ENCODE measurements around the gene IMP4. TPM values are rescaled to one million over a fixed set of nuclear protein-coding genes. Genes with fewer than 3 reads are reported as not detected.

The IMP4 gene
- total RNA-seq: 10 to 100 TPM; 25.1 to 51.8 (median 43.3) TPM

DNA sequence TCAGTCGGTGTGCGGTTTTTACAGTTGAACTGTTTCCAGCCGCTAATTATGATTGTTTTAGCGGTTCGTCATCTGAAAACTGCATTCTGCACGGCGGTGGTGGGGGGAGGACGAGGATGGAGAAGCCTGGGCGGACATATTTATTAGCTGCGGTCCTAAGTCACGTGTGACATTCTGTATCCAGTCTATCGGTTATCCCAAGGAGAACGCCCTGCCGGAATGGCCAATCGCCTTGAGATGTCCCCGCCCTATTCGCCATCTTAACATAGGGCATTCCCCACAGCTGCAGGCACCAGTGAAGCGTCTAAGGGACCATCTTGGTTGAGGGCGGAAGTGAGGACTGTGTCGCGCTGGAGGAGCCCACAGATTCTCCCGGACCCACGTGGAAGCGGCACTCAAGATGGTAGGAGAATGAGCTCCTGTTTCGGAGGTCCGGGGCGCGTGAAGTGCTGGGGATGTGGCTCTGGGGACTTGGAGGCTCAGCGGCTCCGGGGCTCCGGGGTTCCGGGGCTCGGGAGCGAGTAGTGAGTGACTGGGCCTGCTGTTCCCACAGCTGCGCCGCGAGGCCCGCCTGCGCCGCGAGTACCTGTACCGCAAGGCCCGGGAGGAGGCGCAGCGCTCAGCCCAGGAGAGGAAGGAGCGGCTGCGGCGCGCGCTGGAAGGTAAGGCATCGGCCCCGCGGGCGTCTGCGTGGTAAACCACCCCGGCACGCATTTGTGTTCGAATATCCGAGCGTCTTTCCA is at the start of gene IMP4:
TSS of gene IMP4 (plus strand) at position 365 of the 743 bp plus-strand sequence. CDS start at position 401, 36 bp downstream.
- no peaks in the 10 kb centered on the region for H3K27me3 ChIP-seq
- no peaks in the 10 kb centered on the region for H3K9me3 ChIP-seq
- no peaks in the 10 kb centered on the region for H3K36me3 ChIP-seq
- H3K4me1 ChIP-seq: peaks cover 4 to 8% of the 10 kb centered on the region in 2 donors
- DNase-seq: peak; percentile 96 to 99
- TF ChIP-seq, protein P1, sequence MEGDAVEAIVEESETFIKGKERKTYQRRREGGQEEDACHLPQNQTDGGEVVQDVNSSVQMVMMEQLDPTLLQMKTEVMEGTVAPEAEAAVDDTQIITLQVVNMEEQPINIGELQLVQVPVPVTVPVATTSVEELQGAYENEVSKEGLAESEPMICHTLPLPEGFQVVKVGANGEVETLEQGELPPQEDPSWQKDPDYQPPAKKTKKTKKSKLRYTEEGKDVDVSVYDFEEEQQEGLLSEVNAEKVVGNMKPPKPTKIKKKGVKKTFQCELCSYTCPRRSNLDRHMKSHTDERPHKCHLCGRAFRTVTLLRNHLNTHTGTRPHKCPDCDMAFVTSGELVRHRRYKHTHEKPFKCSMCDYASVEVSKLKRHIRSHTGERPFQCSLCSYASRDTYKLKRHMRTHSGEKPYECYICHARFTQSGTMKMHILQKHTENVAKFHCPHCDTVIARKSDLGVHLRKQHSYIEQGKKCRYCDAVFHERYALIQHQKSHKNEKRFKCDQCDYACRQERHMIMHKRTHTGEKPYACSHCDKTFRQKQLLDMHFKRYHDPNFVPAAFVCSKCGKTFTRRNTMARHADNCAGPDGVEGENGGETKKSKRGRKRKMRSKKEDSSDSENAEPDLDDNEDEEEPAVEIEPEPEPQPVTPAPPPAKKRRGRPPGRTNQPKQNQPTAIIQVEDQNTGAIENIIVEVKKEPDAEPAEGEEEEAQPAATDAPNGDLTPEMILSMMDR (IDR thresholded peaks at IDR 0.05): peak in 2 of 4 experiments; percentile 11 to 31
- peak; percentile 3 to 40 for TF ChIP-seq POLR2A (IDR thresholded peaks at IDR 0.05)
- H3K4me3 ChIP-seq: peak within 1 kb of the TSS; percentile 75 to 86
- intact Hi-C loops (cut with DNase I; ENCODE audit: low total_unique reads): no loop called here
- H3K27ac ChIP-seq: peak within 1 kb of the TSS; percentile 91 to 92

GRCh38 chr2:130300258-130300969 is 42.3 kb upstream of the IMP4 start:
- H3K36me3 ChIP-seq: no peaks in the 10 kb centered on the region
- H3K4me3 ChIP-seq: no peak overlapping the region
- intact Hi-C loops (cut with DNase I; ENCODE audit: low total_unique reads): no loop called here
- DNase-seq: no peak
- TF ChIP-seq, protein P1 (IDR thresholded peaks at IDR 0.05): no peak
- no peak for TF ChIP-seq POLR2A (IDR thresholded peaks at IDR 0.05)
- H3K27ac ChIP-seq: no peak overlapping the region
- no peaks in the 10 kb centered on the region for H3K4me1 ChIP-seq
- H3K9me3 ChIP-seq: no peaks in the 10 kb centered on the region
- peaks cover 0 to 6% of the 10 kb centered on the region in 2 donors for H3K27me3 ChIP-seq

GRCh38 chr2:130300970-130301348 is 41.7 kb upstream of the IMP4 start:
- TF ChIP-seq POLR2A (IDR thresholded peaks at IDR 0.05): no peak
- TF ChIP-seq, protein P1 (IDR thresholded peaks at IDR 0.05): no peak
- Histone ChIP-seq H3K4me3 (no peak overlapping the region), H3K36me3 (no peaks in the 10 kb centered on the region), H3K27ac (no peak overlapping the region), H3K9me3 (no peaks in the 10 kb centered on the region), H3K4me1 (no peaks in the 10 kb centered on the region), H3K27me3 (peaks cover 0 to 6% of the 10 kb centered on the region in 2 donors)
- DNase-seq: no peak
- intact Hi-C loops (cut with DNase I; ENCODE audit: low total_unique reads): no loop called here

DNA sequence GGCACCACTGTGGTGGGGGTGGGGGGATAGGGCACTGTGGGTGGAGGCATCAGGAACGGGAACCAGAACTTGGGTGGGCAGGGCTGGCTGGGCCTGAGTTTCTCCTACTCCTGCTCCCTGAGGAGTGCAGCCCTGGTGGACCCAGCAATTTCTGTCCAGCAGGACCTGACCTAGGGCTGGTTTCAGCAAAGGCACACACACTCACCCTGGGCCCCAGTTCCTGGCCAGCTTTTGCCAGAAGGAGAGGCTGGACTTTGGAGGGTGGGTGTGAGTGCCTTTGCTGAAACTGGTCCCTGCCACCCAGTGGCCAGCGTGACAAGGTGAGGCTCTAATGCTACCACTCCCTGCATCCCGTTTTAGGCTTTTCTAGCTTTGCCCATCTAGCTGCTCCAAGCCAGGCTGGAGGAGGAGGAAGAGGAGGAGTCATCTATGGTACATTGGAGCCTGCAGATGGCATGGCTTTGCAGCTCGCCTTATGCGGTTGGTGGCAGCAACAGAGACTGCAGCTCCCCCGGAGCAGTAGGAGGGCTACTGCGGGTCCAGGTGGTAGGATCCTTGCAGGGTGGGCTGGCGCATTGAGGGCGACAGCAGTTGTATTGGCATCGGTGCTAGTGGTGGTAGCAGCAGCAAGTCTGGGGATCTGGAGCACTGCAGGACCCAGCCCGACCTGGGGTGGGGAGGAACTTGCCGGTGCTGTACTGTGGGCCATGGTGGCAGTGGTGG is 40.4 kb upstream of the IMP4 start:
- Histone ChIP-seq H3K36me3 (no peaks in the 10 kb centered on the region), H3K4me1 (no peaks in the 10 kb centered on the region), H3K4me3 (no peak overlapping the region), H3K27ac (no peak overlapping the region), H3K9me3 (no peaks in the 10 kb centered on the region), H3K27me3 (peaks cover 0 to 4% of the 10 kb centered on the region in 2 donors)
- intact Hi-C loops (cut with DNase I; ENCODE audit: low total_unique reads): no loop called here
- DNase-seq: no peak
- no peak for TF ChIP-seq POLR2A (IDR thresholded peaks at IDR 0.05)
- TF ChIP-seq, protein P1 (IDR thresholded peaks at IDR 0.05): no peak

Data from uterus (tissue), 4 donors.